Sigmoid colon (tissue), 4 donors: Measurements from ENCODE around the gene DENND6B.

Source experiments
- EP300 ChIP-seq, 4 donors: sonication (generic); formaldehyde crosslinking; IDR thresholded peaks; one replicate each; pipeline ENCODE4 v1.6.1; 2017; ENCODE audit warnings: antibody characterized with exemption in 4 of 4
- POLR2A ChIP-seq, 2 donors: fragments of 450-650 bp; IDR thresholded peaks; one replicate each; pipeline ENCODE4 v1.6.1; 2016; ENCODE audit warnings: antibody characterized with exemption in 2 of 2, mild to moderate bottlenecking in 2 of 2, moderate library complexity in 2 of 2
- POLR2AphosphoS5 ChIP-seq, 4 donors: sonication (generic); formaldehyde crosslinking; IDR thresholded peaks; one replicate each; pipeline ENCODE4 v1.6.1; 2017; ENCODE audit warnings: antibody characterized with exemption in 4 of 4
- TF ChIP-seq, protein P1 (sequence below), 4 experiments: fragments of 450-650 bp in 3 of 4; fragments of 200-600 bp in 1 of 4; IDR thresholded peaks; one replicate each; pipeline ENCODE4 v1.5.1; 2016 to 2019; ENCODE audit warnings: antibody characterized with exemption in 4 of 4, mild to moderate bottlenecking in 3 of 4, moderate library complexity in 2 of 4

DNA sequence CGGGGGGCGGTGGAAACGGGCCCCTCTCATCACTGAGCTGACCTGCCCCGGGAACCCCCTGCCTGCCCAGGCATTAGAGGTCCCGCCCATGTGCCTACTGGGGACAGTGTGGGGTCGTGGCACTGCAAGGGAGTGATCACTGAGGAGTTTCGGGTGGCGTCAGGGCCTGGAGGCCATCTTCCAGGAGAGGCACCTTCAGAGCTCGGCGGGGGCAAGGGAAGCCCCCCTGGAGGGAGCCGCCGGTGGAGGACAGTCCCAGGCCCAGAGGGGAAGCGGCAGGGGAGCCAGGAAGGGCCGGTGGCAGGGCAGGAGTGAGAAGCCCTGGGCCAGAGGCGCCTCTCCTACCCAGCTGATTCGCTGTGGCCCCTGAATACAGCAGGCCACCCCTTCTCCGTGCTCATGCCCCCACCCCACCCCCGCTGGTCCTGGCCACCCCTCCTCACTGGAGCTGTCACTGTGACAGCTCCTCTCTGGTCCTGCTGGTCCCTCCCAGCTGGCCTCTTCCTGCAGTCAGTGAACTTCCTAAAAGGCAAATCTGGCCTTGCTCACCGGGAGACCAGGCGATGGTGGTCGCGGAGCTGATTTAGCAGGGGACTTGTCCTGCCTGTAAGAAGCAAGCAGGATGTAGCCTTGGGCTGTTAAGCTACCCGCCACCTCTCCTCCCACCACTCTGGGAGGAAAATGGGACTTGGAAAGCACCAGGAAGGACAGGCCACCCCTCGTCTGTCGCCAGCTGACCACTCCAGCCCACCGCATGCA is 54.6 kb downstream of the DENND6B start:
- TF ChIP-seq POLR2A (IDR thresholded peaks at IDR 0.05) (no peak), EP300 (IDR thresholded peaks at IDR 0.05) (no peak), POLR2AphosphoS5 (IDR thresholded peaks at IDR 0.05) (no peak)
- TF ChIP-seq, protein P1, sequence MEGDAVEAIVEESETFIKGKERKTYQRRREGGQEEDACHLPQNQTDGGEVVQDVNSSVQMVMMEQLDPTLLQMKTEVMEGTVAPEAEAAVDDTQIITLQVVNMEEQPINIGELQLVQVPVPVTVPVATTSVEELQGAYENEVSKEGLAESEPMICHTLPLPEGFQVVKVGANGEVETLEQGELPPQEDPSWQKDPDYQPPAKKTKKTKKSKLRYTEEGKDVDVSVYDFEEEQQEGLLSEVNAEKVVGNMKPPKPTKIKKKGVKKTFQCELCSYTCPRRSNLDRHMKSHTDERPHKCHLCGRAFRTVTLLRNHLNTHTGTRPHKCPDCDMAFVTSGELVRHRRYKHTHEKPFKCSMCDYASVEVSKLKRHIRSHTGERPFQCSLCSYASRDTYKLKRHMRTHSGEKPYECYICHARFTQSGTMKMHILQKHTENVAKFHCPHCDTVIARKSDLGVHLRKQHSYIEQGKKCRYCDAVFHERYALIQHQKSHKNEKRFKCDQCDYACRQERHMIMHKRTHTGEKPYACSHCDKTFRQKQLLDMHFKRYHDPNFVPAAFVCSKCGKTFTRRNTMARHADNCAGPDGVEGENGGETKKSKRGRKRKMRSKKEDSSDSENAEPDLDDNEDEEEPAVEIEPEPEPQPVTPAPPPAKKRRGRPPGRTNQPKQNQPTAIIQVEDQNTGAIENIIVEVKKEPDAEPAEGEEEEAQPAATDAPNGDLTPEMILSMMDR (IDR thresholded peaks at IDR 0.05) = no peak
